IPS-NIHi7 (cell line): ENCODE measurements around the gene TGM5.
"Not testable (repeated sequence)": the region's sequence is repeated elsewhere in the genome, so short reads cannot be mapped to it uniquely, and the experiment has no call there.

Experiments
- DNase-seq: peaks from one replicate; pipeline ENCODE4 v3.0.0; 2012; ENCODE audit warnings: mixed read lengths; ENCODE audit errors: extremely low spot score

The TGM5 gene

DNA sequence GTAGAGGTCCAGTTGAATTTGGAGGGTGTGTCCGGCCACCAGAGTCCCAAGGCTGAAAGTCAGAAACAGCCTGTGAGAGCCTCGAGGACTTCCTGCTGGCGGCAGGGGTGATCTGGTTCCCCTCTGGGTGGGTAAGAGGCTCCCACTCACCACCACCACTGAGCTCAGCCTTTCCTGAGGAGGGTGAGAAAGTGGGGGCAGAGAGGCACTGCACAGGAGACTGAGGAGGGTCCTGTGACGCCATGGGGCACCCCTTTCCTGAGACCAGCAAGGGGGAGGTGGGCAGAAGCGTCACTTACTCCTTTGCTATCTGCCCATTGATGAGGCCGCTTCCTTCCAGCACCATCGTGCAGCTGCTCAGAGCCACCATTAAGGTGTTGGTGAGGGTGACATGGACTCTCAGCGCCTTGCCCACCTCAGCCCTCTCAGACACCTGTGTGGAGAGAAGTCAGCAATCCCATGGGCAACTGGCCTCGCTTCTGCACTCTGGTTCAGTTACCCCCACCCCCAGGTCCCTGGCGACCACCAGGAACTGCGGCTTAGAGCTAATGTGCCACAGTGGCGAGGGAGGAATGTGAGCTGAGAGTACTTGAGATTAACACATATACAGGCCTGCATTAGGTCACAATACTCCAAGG lies 10.0 kb upstream of the TGM5 start:
- DNase-seq, result no peak

DNA sequence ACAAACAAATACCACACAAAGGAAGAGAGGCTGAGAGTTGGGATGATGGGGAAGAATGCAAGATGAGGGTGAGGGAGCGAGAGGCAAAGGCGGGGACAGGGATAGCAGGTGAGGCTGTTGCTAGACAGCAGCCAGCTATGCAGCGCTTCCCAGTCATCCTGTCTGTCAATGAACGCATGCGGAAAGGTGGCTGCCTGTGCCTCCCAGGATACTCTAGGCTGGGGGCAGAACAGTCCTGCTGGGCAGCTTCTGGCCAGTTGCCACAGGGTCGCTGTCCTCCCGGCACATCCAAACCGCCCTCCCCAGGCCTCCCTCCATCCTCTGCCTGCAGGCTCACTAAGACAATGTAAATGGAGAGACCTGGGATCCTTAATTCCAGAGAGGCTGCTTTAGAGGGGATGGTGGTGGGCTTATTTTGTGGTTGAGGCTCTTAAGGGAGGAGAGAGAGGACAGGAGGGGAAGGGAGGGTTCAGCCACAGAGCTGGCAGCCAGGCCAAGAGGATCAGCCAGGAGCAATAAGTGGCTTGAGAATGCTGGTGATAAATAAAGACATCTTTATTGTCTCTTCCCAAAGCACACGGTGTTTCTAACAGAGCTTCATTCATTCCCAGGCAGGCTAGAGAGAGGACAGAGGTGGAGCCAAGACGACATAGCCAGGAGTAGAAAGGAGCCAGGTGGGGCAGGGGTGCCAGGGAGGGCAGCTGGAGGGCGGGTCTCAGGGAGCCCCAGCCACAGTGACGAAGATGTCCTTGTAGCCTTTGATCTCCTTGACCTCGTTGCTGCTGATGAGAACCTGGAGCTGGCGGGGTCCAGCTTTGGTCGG lies 9.2 kb upstream of the TGM5 start:
- no peak for DNase-seq

DNA sequence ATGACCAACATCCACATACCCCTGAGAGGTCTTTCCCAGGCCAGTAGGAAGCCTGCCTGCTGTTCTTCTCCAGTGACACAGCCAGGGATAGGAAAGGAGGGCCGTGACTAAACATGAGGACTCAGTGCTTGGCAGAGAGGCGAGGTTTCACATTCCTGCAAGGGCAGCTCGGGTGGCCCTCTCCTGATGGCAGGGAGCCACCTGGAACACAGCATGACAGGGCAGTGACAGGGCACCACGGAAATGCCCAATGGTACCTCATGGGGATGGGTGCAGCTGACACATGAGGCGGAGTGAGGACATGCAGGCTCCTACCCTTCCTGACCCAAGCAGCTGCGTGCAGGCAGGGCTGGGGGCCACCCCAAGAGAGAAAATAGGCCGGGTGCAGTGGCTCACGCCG lies 7.4 kb upstream of the TGM5 start:
- DNase-seq, result no peak

DNA sequence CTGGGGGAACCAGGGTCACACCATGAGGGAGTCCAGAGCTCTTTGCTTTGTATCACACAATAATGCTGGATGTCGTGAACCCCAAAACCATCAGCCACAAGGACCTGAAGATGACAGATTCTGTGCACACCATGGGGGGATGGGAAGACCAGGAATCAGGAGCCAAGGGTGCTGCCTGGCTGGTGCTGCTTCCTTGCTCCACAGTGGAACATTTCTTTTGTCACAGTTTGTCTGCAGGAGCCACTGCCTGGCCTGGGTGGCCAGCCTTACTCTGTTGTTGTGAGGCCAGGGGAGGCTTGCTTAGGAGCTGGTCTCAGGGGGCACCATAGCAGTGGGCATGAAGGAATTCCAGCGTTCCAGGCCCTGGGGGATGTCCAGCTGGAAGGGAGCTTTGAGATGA lies 6.5 kb upstream of the TGM5 start:
- no peak for DNase-seq

DNA sequence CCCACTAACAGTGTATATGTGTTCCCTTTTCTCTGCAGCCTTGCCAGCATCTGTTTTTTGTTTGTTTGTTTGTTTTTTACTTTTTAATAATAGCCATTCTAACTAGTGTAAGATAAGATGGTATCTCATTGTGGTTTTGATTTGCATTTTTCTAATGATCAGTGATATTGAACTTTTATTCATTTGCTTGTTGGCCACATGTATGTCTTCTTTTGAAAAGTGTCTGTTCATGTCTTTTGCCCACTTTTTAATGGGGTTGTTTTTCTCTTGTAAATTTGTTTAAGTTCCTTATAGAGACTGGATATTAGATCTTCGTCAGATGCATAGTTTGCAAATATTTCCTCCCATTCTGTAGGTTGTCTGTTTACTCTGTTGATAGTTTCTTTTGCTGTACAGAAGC lies 5.2 kb upstream of the TGM5 start:
- DNase-seq, result not testable (repeated sequence)

DNA sequence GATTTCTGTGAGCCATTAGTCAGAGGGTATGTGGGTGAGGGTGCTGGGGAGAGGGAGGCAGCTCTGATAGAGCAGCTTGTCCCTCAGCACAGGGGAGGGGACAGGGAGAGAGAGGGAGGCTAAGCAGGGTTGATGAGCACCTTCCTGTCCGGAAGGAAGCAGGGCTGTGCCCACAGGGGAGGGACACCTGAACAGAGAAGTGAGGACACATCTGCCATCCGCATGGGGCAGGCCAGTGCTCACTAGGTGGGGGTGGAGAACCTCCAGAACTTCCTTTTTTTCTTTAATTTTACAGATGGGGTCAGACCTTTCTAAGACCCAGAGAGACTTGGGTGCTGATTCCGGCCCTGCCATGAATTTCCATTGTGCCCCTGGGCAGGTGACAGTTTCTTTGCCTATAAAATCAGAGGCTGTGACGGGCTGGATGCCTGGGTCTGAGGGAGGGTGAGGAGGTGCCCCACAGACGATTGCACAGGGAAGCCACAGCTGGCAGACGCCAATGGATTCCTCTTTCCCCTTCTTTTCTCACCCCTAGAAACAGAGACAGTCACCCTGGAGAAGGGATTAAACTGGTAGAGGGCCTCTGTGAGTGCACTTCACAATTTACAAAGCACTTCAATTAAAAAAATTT lies 4.1 kb upstream of the TGM5 start:
- DNase-seq, result no peak

DNA sequence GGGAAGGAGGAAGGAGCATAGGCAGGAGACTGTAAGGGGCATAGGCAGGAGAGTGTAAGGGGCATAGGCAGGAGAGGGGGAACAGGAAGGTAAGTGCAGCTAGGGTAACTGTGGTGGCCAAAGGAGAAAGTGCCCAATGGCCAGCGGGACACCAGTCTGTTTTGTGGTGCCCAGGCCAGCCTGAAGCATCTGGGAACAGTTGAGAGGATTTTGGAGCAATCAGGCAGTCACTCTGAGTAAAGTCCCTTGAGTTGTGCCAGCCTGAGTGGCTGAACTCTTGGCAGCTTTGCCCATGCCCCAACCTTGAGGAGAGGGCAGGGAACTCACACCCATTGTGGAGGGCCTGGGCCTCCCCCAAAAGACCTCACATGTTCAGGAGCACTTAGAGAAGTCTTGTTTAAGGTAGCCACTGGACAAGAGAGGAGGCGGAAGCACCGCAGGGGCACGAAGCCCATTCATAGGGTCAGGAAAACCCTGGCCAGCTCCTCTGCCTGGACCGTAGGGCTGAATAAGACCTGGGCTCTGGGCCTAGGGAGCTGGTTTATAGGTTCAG lies 3.5 kb upstream of the TGM5 start:
- DNase-seq, result no peak

DNA sequence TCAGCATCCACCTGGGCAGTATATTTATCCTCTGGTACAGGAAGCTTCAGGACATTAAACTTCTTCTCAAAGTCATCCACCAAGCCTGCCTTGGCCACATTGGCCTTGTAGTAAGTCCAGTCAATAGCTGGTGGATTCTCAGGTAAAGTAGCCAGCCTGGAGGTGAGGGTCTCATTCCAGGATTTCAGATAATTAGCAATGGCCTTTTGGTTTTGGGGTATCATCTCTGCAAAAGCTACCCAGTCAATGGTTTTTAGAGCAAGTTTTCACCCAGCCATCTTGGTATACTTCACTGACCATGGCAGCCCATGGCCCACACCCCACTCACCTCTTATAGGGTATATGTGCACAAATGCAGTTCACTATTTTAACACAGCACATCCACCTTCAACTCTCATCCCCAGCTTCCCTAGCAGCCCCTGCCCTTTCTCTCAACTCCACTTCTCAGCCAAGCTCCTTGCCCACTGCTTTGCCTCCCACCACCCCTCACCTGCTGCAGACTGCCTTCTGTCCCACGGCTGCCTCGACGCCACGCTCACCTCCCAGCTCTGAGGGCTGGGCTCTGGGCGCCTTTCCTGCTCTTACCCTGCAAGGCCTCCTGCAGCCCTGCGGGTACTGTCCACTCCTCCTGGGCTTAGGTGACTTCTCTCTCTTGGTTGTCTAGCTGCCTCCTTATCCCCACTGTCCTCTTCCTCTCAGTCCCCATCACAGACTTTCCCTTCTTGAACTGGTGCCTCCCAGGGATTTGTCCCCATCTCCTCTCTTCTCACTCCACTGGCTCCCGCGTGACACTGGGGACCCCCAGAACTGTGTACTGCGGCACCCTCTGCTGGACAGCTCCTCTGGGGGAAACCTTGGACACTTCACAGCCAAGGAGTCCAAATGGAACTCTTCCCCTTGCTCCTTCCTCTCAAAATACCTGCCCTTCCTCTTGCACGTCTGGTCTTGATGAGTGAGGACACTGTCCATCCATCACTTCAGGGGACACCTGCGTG lies 1.7 kb upstream of the TGM5 start:
- DNase-seq, result peak; percentile 61

DNA sequence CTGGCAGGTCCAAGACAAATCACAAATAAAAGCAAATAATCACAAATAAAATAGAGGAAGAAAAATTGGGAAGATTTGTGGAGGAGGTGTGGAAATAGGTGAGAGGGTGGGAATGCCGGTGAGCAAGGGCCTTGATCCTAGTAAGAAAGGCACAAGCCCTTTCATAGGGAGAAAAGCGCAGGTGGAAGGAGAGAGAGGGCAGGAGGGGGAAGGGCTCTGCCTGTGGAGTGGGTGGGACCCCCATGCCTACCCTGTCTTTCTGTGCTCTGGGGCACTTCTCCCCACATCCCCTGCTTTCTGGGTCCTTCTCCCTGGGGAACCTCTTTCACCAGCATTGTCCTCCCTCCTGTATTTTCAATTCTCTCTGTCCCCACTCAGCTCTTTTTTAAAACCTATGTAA lies 711 bp upstream of the TGM5 start:
- DNase-seq, result no peak

DNA sequence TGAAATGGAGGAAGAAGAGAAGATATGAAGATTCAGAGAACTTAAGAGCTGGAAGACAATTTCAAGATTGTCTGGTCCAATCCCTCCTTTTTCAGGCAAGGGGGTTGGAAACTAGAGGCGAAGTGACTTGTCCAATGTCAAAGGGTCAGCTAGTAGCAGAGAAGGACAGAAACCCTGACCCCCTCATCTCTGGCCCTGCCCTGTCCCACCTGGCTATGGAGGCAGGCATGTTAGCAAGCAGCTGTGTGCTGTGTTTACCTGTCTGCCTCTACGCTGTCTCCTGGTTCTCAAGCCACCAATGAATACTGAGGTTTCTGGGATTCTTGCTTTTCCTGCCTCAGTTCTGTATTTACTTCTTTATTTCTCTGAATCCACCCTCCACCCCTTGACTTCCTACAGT lies 342 bp downstream of the TGM5 start:
- DNase-seq, result no peak

DNA sequence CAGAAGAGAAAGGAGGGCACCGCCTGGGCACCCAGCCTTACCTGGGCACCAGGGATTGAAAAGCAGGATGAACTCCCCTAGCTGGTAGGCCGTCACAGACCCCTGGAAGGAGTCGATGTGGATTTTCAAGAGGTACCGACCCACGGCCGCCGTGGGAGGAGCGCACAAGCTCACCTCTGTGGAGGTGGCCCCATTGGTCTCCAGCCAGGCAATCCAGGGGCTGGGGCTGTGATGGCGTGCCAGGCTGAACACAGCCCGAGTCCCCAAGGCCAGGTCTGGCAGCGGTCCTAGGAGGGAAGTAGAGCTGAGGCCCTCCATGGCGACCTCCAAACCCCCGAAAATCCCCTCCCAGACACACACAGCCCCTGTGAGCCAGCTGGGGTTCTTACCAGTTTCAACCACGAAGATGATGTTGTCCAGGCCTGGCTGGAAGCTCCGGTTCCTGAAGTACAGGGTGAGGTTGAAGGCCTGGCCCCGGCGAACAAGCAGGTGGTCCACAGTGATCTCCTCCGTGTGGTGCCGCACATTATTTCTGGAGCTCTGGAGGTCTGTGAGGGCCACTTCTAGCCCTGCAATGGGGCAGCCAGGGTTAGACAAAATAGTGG lies 6.6 kb downstream of the TGM5 start:
- no peak for DNase-seq

DNA sequence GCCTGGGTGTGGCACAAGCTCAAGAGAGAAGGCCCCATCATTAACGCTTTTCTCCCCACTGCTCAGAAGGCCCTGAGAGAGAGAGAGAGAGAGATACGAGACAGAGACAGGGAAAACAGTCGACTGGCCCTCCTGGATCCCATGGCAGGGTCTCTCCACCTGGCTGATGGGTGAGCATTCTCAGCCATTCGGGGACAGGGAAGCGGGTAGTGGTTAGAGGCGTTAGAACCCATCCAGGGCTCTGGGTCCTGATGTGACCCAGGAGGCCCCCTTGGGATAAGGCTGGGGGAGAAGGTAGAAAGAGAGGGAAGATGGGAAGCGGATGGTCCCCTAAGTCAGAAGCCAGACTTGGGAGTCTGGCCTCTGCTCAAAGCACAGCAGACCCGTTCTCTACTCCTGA lies 7.9 kb downstream of the TGM5 start:
- no peak for DNase-seq

DNA sequence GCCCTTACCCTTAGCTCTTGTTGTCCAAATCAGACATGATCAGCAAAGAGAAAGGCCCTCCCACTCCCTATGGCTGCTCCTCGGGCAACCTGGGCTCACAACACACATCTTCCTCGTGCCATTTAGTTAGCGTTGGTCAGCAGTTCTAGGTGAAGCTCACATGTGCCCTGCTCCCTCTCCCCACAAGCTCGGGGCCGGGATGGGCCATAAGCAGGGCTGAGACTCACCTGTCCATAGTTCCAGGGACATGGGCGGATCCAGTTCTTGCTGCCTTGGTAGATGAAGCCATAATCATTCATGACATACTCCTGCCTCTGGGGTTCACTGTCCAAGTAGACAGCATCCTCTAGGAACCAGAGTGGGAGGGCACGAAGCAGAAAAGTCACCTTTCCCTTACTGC lies 10.4 kb downstream of the TGM5 start:
- DNase-seq, result no peak

DNA sequence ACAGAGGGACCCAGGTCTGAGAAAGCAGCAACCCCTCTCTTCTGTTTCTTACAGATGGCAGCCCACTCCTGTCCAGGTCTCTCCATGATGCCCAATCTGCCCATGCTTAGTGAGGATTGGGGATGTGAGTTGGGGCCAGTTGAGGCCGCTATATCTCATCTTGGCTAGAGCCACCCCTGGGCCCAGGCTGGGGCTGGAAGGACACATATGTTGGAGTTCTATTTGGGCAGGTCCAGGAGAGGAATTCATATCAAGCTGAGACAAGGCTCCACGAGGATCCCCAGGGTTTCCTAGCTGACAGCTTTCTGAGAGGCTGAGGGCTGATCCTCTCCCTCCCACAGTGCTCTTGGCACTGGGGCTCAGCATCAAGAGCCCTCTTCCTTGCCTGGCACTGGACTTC lies 11.4 kb downstream of the TGM5 start:
- DNase-seq, result no peak

DNA sequence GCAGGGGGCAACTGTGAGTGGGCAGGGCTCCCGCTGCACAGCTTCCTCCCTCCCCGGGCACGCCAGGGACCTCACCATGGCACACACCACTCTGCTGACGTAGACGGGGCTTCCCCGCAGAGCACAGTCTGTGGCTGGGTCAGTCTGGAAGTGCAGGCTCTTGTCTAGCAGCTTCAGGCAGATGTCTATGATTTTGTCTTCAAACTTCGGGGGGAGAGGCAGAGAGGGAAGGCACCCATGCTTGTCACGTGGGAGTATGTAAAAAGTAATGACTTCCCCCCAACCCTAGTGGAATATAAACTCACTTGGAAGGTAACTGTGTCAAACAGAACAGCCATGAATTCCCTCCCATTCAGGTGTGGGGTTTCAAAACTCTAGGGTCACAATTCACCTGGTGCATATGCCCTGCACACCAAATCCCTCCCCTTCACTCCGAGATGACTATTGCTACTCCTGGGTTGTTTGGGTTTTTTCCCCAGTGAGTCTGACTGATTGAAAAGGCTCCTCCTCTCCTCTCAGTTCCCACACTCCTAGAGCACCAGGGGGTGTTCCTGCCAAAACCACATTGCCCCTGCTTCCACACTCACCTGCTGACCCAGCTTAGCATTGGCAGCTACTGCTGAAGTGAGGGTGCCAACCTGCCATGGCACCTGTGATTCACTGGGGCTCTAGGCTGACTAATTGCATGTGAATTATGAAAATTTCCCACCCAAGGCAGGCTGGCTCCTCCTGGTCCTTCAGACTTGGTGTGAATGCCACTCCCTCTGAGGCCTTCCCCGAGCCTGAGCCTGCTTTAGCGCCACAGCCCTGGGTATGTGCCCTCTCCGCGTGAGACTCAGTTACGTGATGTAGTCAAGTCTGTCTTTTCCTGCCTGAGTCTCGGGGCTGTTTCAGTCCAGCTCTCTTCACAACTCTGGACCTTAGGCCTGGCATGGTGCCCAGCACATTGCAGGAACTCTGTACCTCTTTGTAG lies 13.0 kb downstream of the TGM5 start:
- no peak for DNase-seq

DNA sequence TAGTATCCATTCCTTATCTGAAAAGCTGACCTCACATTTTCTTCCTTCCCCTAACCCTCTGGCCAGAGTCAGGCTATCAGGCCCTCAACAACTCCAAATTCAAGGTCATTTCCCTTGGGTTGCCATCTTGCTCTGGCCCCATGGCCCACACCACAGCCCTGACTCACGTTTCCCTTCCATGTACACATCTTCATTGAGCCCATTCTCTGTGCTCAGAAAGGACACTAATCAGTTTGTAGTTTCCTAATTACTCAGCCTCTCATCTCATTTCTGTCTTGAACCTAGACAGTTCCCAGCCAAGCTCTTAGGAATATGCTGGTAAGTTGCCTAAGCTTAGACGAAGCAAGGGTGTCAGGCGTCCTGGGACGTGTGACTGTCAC lies 14.9 kb downstream of the TGM5 start:
- no peak for DNase-seq

DNA sequence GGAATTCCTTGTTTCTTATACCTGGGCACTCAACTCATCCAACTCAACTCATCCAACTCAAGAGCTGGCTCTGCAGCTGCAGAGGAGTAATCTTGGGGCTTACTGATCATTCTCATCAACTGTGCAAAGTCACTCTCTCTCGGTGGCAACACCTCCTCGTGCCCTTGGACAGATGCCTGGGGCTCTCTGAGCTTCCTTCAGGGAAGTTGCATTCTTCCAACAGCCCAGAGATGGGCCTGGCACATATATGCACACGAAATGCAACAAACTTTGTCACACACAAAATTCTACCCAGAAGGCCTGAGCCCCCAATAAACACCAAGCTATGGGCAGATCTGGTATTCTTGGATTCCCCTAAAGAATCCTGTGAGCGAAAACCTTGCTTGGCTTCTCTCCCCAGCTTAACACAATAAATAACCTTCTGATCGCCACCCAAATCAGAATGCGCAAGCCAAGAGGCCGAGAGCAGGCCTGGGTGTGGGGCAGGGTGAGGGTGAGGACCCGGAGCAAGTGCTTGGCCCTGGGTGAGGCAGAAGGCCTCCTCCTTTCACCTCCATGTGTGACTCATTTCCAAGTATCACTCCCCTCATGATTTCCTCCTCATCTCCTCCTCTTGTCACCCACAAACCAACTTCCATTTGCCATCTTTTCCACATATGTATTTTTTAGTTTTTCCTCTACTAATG lies 15.4 kb downstream of the TGM5 start:
- DNase-seq, result no peak

DNA sequence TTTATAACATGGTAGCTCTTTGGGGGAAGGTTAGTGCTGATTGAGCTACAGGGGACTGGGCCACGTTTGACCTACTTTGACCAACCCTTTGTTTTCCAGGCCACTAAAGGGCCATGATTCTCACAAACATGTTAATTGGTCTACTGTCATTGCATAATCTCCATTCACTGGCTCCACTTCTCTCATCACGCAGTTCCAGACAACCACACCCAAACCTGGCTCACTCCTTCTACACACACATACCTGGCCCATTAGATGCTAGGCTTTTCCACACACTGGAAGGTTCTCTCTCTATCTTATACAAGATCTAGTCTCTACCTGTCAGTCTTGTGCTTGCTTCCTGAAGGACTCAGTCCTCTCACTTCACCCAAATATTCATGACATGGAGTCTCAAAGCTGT lies 15.9 kb downstream of the TGM5 start:
- DNase-seq, result no peak

DNA sequence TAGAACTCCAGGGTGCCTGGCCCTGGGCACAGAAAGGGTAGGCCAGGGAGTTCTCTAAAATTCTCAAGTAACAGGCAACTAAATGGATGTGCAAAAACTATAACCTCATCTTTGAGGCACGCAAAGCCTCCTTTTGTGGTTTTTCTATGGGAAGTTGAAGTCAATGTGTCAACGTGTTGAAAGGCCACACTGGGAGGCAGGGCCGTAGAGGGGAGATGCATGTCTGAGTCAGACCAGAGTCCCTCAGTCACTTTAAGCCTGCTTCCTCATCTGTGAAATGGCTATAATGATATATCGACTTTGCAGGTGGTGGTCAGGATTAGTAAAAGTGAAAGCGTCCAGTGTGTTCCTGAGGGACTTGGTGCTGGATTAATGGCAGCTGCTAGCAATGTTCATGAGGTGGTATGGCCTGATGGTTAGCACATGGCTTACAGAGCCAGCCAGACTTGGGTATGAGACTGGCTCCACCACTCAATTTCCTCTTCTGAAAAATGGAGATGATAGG lies 17.0 kb downstream of the TGM5 start:
- no peak for DNase-seq
